NCI-H82 treated with DMSO at 0.1 percent for 48 hours (cell line): ENCODE results near the gene DLGAP3.

Experiments
- DNase-seq: peaks from one replicate; lab custom pipeline; 2025; ENCODE audit not compliant: unreplicated experiment; lab: John Stamatoyannopoulos, UW

Gene DLGAP3

GRCh38 chr1:34928699-34929496 is 552 bp downstream of the DLGAP3 start:
- DNase-seq: no peak

DNA sequence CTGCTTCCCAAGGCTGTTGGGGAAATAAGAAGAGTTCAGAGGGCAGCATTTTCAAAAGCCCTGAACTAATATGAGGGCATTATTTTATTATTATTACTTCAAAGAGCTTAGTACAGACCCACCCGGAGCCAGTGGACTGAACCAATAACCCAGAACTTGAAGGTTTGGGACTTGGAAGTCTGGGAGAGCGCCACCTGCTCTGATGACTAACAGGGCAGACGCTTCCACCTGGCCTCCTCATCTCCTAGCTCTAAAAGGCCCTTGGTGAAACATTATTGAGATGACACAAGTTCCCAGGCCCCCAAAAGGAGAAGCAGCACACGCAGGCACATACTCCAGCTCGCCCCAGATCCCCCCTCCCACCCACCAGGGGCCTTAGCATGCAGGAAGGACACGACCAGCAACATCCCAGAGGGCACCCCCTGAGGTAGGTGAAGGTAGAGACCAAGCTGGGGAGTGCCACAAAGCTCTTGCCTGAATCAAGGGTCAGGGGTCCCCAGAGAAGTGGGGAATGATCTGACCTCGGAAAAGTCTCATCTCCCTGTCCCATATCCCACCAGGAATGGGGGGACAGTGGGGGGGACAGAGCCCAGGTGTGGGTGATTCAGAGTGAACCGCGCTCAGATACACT is 1.3 kb downstream of the DLGAP3 start:
- no peak for DNase-seq

DNA sequence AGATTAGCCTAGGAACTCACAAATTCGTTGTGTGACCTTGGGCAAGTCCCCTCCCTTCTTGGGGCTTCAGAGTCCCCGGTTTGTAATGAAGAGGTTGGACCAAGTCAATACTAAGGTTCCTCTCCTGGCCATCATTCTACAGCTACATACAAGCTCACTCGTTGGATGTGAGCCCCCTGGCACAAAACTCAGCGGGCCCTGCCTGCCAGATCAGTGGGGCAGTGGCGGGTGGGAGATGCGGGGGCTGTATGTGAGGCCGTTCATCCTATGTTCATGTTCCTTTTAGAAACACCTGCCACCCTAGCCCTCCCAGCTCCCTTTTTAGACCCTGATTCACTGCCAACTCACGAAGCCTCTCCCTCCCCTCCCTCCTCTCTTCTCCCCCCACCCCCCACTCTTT is 2.1 kb downstream of the DLGAP3 start:
- DNase-seq: no peak

GRCh38 chr1:34926894-34927293 is 2.6 kb downstream of the DLGAP3 start:
- DNase-seq: no peak

GRCh38 chr1:34926156-34926555 is 3.3 kb downstream of the DLGAP3 start:
- DNase-seq: no peak

- no peak for DNase-seq
Measured at GRCh38 chr1:34925730-34926129, 3.7 kb downstream of the DLGAP3 start.

- DNase-seq: no peak
Measured at GRCh38 chr1:34924759-34925555, 4.5 kb downstream of the DLGAP3 start.

DNA sequence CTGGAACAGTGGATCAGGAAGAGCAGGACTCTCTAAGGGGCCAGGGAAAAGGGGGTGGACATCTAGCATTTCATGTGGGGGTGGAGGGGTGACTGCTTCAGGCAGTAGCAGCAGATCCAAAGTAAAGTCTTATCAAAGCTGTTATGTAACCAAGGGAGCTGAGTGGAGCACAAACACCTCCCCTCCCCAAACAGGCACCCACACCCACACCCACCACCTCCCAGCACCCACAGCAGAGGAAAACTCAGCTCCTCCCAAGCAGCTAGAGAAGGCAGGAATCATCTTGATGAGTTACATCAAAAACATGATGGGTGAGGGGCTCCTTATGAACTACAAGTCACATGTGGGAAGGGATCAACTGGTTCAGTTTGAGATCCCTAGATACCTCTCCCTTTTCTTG is 6.0 kb downstream of the DLGAP3 start:
- no peak for DNase-seq

- no peak for DNase-seq
Measured at GRCh38 chr1:34918977-34919561, 10.4 kb downstream of the DLGAP3 start.

GRCh38 chr1:34918386-34918976 is 11.0 kb downstream of the DLGAP3 start:
- no peak for DNase-seq

DNA sequence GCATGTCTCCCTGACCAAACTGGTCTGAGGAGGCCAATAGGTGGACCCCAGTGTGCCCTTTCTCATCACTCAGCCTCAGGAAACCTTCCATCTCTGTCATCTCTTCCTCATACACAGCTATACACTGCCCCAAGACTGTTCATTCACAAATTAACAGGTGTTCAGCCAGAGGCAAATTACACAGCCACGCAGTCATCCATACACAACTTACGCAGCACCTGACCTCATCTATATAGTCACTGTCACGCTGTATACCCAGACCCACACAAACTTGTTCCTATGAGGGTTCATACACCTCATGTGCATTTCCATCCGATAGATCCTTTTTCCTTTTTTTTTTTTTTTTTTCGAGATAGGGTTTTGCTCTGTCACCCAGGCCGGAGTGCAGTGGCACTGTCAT is 12.4 kb downstream of the DLGAP3 start:
- no peak for DNase-seq

GRCh38 chr1:34916104-34916503 is 13.3 kb downstream of the DLGAP3 start:
- DNase-seq: no peak

DNA sequence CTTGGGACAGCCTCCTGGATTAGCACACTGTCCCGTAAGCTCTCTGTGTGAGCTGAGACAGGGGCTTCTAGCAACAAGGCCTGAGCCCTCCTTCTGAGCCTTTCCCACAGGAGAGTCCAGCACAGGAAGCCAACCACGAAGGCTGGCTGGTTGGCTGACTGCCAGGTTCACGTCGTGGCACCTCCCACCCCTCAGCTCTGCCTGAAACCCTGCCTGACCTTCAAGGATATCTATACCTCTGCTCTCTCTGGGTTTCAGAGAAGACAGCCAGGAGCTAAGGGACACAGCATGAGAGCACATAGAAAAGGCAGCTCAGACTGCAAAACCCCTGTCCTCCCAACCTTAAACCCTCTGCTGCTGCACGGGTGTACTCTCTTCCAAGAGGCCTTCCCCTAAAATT is 13.9 kb downstream of the DLGAP3 start:
- peak; percentile 29 for DNase-seq

GRCh38 chr1:34914958-34915357 is 14.5 kb downstream of the DLGAP3 start:
- no peak for DNase-seq

GRCh38 chr1:34911465-34911864 is 18.0 kb downstream of the DLGAP3 start:
- DNase-seq: no peak

GRCh38 chr1:34910425-34910824 is 19.0 kb downstream of the DLGAP3 start:
- DNase-seq: no peak

DNA sequence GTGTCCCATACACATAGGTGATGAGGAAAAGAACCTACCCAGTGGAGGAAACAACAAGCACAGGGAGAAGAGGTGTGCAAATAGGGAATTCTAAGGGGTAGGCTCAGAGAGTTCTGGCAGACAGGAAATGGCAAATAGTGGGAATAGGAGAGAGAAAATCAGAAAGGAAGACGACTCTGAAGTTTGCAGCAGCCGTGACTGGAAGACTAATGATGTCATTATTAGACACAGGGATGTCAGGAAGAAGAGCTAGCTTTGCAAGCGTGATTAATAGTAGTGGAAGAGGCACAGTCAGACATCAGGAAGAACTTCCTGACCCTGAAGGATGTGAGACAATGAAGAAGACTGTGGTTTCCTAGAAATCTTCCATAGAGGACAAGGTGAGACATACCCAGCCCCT is 21.1 kb downstream of the DLGAP3 start:
- no peak for DNase-seq

- DNase-seq: no peak
Measured at GRCh38 chr1:34907487-34908090, 21.9 kb downstream of the DLGAP3 start.

DNA sequence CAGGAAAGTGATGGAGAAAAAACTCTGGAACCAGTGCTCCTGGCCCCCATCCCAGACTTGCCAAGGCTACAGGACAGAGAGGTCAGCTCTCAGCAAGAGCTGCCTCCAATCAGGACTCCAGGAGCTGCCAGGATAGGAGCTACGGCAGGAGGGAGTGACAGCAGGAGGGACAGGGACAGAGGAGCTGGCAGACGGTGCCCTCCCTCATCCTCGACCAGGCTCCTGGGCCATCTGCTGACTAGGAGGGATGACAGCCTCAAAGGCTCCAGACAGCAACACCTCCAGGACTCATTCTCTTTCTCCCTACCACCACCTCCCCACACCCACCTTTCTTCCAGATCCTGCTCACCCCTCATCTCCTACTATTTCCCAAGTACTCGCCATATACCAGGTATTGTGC is 22.7 kb downstream of the DLGAP3 start:
- DNase-seq: peak; percentile 71

GRCh38 chr1:34906222-34906621 is 23.2 kb downstream of the DLGAP3 start:
- DNase-seq: no peak

GRCh38 chr1:34905098-34905459 is 24.4 kb downstream of the DLGAP3 start:
- no peak for DNase-seq
